Neuronal stem cell (in vitro differentiated cells): Measurements from ENCODE around the gene KCNAB2.
A peak's percentile ranks its signal among the peaks of the same experiment; 100 is the strongest.

Source experiments
- DNase-seq: peaks from one replicate; pipeline ENCODE4 v3.0.0-alpha.2; 2013; ENCODE audit warnings: low spot score
- H2AFZ ChIP-seq: one replicate; pipeline ENCODE4 v1.6.1; 2013; ENCODE audit warnings: mild to moderate bottlenecking, low read length, inconsistent platforms
- H2AK5ac ChIP-seq: 2 replicates; pipeline ENCODE4 v1.6.1; 2013; ENCODE audit warnings: low read depth, mild to moderate bottlenecking, inconsistent platforms, low read length, moderate library complexity, mixed read lengths
- H2BK120ac ChIP-seq: 2 replicates; pipeline ENCODE4 v1.6.1; 2013; ENCODE audit warnings: low read depth, mild to moderate bottlenecking, inconsistent platforms, low read length, moderate library complexity, mixed read lengths
- H2BK12ac ChIP-seq: one replicate; pipeline ENCODE4 v1.6.1; 2013; ENCODE audit warnings: low read length, inconsistent platforms
- H2BK15ac ChIP-seq: 2 replicates; pipeline ENCODE4 v1.6.1; 2013; ENCODE audit warnings: mild to moderate bottlenecking, low read length, inconsistent platforms, mixed read lengths
- H2BK5ac ChIP-seq: one replicate; pipeline ENCODE4 v1.6.1; 2013; ENCODE audit warnings: inconsistent platforms, mild to moderate bottlenecking, low read length, moderate library complexity
- H3K14ac ChIP-seq: one replicate; pipeline ENCODE4 v1.6.1; 2013; ENCODE audit warnings: low read length, inconsistent platforms
- H3K18ac ChIP-seq: 2 replicates; pipeline ENCODE4 v1.6.1; 2013; ENCODE audit warnings: low read length, inconsistent platforms
- H3K23ac ChIP-seq: 2 replicates; pipeline ENCODE4 v1.6.1; 2013; ENCODE audit warnings: low read depth, mild to moderate bottlenecking, mixed read lengths, low read length, inconsistent platforms; ENCODE audit not compliant: poor library complexity
- H3K27ac ChIP-seq: replicated peaks from 3 replicates; pipeline ENCODE4 v1.5.1; 2013; ENCODE audit warnings: low read length, inconsistent platforms
- H3K27me3 ChIP-seq, 3 experiments: 2 replicates each; pipeline ENCODE4 v1.6.1; 2013; ENCODE audit warnings: low read length in 3 of 3, mild to moderate bottlenecking in 2 of 3, inconsistent platforms in 1 of 3, low read depth in 1 of 3, mixed read lengths in 1 of 3, moderate library complexity in 1 of 3; ENCODE audit not compliant: control insufficient read depth in 3 of 3, insufficient read depth in 3 of 3
- H3K36me3 ChIP-seq, 2 donors: replicated peaks in 1 of 2; 2 replicates each; pipeline ENCODE4 v1.6.1; 2013; ENCODE audit warnings: low read length in 2 of 2; ENCODE audit not compliant: control insufficient read depth in 2 of 2, insufficient read depth in 2 of 2
- H3K4ac ChIP-seq: 2 replicates; pipeline ENCODE4 v1.6.1; 2013; ENCODE audit warnings: inconsistent platforms, mild to moderate bottlenecking, low read length, moderate library complexity
- H3K4me1 ChIP-seq, 2 donors: 1 replicate in 1 of 2; 2 replicates in 1 of 2; pipeline ENCODE4 v1.6.1; 2013; ENCODE audit warnings: low read length in 2 of 2, low read depth in 1 of 2; ENCODE audit not compliant: control insufficient read depth in 2 of 2, insufficient read depth in 1 of 2
- H3K4me2 ChIP-seq: one replicate; pipeline ENCODE4 v1.6.1; 2013; ENCODE audit warnings: mild to moderate bottlenecking, low read length, inconsistent platforms; ENCODE audit not compliant: insufficient read depth, poor library complexity, severe bottlenecking
- H3K4me3 ChIP-seq, 2 donors: 2 replicates each; pipeline ENCODE4 v1.5.1; 2013; ENCODE audit warnings: low read length in 2 of 2, mild to moderate bottlenecking in 2 of 2, inconsistent platforms in 1 of 2, moderate library complexity in 1 of 2
- H3K79me1 ChIP-seq: one replicate; pipeline ENCODE4 v1.6.1; 2013; ENCODE audit warnings: low read depth, mild to moderate bottlenecking, inconsistent platforms, low read length, moderate library complexity
- H3K9ac ChIP-seq: one replicate; pipeline ENCODE4 v1.6.1; 2013; ENCODE audit warnings: mild to moderate bottlenecking, low read depth, low read length, inconsistent platforms; ENCODE audit not compliant: poor library complexity
- H3K9me3 ChIP-seq, 2 donors: replicated peaks in 1 of 2; 2 replicates each; pipeline versions ENCODE3 to v1.6.1; 2013; ENCODE audit warnings: low read length in 2 of 2, mild to moderate bottlenecking in 2 of 2, inconsistent platforms in 1 of 2, low read depth in 1 of 2, mixed read lengths in 1 of 2, moderate library complexity in 1 of 2; ENCODE audit not compliant: control insufficient read depth in 2 of 2, insufficient read depth in 1 of 2
- H4K8ac ChIP-seq: one replicate; pipeline ENCODE4 v1.6.1; 2013; ENCODE audit warnings: low read depth, mild to moderate bottlenecking, inconsistent platforms, low read length, moderate library complexity
- H4K91ac ChIP-seq: one replicate; pipeline ENCODE4 v1.6.1; 2013; ENCODE audit warnings: low read length, low read depth, mild to moderate bottlenecking, inconsistent platforms; ENCODE audit not compliant: poor library complexity
- WGBS, 2 donors: extraction: QIAGEN DNeasy Blood & Tissue Kit; methylation state at CpG; one replicate each; pipeline ENCODE4 v1.1.7; 2013; ENCODE audit warnings: missing lambda C conversion rate in 2 of 2, mixed read lengths in 1 of 2; ENCODE audit not compliant: insufficient read length in 2 of 2, insufficient replicate concordance in 1 of 2; ENCODE audit errors: extremely low coverage in 2 of 2; 5-methylcytosine and 5-hydroxymethylcytosine counted together

Gene KCNAB2

DNA sequence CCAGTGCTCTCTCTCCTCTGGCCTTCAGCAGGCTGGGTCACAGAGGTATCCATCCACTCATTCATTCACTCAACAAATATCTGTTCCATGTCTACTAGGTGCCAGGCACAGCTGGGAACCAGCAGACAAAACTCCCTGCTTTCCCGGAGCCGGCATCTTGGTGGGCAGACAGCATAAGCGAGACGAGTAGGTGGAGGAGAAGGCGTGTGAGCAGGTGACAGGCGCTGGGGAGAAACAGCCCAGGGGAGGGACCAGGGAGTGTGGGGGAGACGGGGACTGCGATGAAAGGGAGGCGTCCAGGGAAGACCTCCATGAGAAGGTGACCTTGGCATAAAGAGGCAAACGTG is 11.0 kb upstream of the KCNAB2 start:
- H3K9me3 ChIP-seq, result peaks cover 0 to 3% of the 10 kb centered on the region in 2 donors
- no peak overlapping the region for H2BK120ac ChIP-seq
- no peak overlapping the region for H3K14ac ChIP-seq
- H4K8ac ChIP-seq, result no peak overlapping the region
- peaks cover 3 to 11% of the 10 kb centered on the region in 2 donors for H3K4me1 ChIP-seq
- peak overlapping the region; percentile 65 for H3K4me2 ChIP-seq
- no peak overlapping the region for H2BK5ac ChIP-seq
- peaks cover 1% of the 10 kb centered on the region for H3K79me1 ChIP-seq
- H2BK12ac ChIP-seq, result no peak overlapping the region
- H4K91ac ChIP-seq, result no peak overlapping the region
- no peak overlapping the region for H3K9ac ChIP-seq
- peak overlapping the region; percentile 88 for H2BK15ac ChIP-seq
- H3K23ac ChIP-seq, result no peak overlapping the region
- H3K27ac ChIP-seq, result no peak overlapping the region
- H2AFZ ChIP-seq, result peak overlapping the region; percentile 93
- no peak for DNase-seq
- H3K18ac ChIP-seq, result peak overlapping the region; percentile 7
- no peaks in the 10 kb centered on the region for H3K36me3 ChIP-seq
- H2AK5ac ChIP-seq, result peak overlapping the region; percentile 80
- peaks cover 0 to 18% (median 8%) of the 10 kb centered on the region in 3 experiments for H3K27me3 ChIP-seq
- H3K4me3 ChIP-seq, result no peak overlapping the region
- no CpG with 5 or more reads among the region's 10 CpGs for WGBS, 2 donors
- H3K4ac ChIP-seq, result no peak overlapping the region

DNA sequence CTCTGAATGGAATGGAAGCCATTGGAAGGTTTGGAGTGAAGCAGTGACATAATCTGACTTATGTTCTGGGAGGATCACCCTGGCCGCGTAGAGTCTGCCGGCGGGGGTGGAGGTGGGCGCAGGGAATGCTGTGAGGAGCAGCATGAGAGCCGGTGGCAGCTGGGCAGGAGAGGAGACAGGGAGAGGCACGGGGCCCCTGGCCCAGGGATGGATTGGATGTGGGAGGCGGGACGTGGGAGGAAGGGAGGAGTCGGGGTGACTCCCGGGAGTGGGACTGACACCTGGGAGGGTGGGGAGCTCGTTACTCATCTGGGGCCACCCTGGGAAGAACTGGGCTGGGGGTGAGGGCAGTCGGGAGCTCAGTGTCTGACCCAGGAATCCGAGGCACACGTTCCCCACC is 10.4 kb upstream of the KCNAB2 start:
- Histone ChIP-seq H4K91ac (no peak overlapping the region), H2AFZ (no peak overlapping the region), H3K14ac (peak overlapping the region; percentile 72), H3K18ac (peak overlapping the region; percentile 32), H3K36me3 (no peaks in the 10 kb centered on the region), H4K8ac (no peak overlapping the region), H3K9ac (no peak overlapping the region), H2BK5ac (no peak overlapping the region), H3K4me2 (no peak overlapping the region), H3K23ac (no peak overlapping the region), H3K4me3 (no peak overlapping the region), H3K27ac (no peak overlapping the region), H2AK5ac (peak overlapping the region; percentile 80), H3K27me3 (peaks cover 0 to 18% (median 8%) of the 10 kb centered on the region in 3 experiments), H2BK15ac (peak overlapping the region; percentile 88), H3K4me1 (peaks cover 3 to 11% of the 10 kb centered on the region in 2 donors), H2BK12ac (no peak overlapping the region), H3K4ac (no peak overlapping the region), H2BK120ac (no peak overlapping the region), H3K79me1 (peaks cover 1% of the 10 kb centered on the region), H3K9me3 (peaks cover 0 to 3% of the 10 kb centered on the region in 2 donors)
- DNase-seq, result no peak
- WGBS, 2 donors, result no CpG with 5 or more reads among the region's 15 CpGs

DNA sequence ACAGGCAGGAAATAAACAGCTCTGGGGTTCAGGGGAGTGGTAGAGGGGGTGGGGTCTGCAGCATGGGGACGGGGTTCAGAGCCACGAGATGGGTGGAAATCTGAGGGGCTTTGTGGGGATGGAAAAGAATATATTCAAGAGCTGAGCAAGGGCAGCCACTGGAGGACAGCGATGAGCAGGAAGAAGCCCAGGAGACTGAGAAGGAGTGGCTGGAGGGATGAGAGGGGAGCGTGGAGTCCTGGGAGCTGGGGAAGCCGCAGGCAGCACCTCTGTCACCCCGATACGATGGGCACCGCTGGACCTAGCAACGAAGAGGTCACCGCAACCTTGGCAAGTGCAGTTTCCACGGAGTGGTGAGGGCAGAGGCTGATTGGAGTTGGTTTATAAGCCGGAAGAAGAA is 10.0 kb upstream of the KCNAB2 start:
- H3K14ac ChIP-seq, result no peak overlapping the region
- no peak overlapping the region for H4K8ac ChIP-seq
- no peak overlapping the region for H2AFZ ChIP-seq
- H3K4me3 ChIP-seq, result no peak overlapping the region
- peaks cover 3 to 11% of the 10 kb centered on the region in 2 donors for H3K4me1 ChIP-seq
- H3K4ac ChIP-seq, result no peak overlapping the region
- WGBS, 2 donors, result no CpG with 5 or more reads among the region's 12 CpGs
- H3K4me2 ChIP-seq, result no peak overlapping the region
- no peak overlapping the region for H2BK5ac ChIP-seq
- peaks cover 1% of the 10 kb centered on the region for H3K79me1 ChIP-seq
- H4K91ac ChIP-seq, result no peak overlapping the region
- H3K18ac ChIP-seq, result no peak overlapping the region
- peak overlapping the region; percentile 30 for H3K9ac ChIP-seq
- no peak overlapping the region for H2BK12ac ChIP-seq
- H3K36me3 ChIP-seq, result no peaks in the 10 kb centered on the region
- no peak for DNase-seq
- H2BK120ac ChIP-seq, result no peak overlapping the region
- peaks cover 0 to 3% of the 10 kb centered on the region in 2 donors for H3K9me3 ChIP-seq
- peak overlapping the region; percentile 48 for H3K23ac ChIP-seq
- H2AK5ac ChIP-seq, result peak overlapping the region; percentile 80
- no peak overlapping the region for H2BK15ac ChIP-seq
- H3K27me3 ChIP-seq, result peaks cover 0 to 18% (median 8%) of the 10 kb centered on the region in 3 experiments
- no peak overlapping the region for H3K27ac ChIP-seq

DNA sequence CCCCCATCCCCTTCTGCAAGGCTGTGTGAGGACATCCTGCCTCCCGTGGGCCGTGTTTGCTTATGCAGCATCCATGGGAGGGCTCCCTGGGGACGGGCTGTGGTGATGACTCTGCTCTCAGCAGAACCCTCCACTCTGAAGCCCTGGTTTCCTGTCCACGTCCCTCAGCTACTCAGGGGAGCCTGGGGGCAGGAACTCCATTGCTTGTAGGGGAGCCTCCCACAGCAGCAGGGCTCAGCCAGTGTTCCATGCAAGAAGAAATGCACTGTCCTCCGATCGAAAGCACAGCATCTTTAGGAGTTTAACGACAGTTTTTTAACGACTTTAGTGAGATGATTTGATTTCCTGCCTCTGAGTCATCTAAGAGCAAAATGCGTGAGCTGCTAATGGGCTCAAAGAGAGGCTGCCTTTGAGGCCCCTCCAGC is 8.3 kb upstream of the KCNAB2 start:
- H3K18ac ChIP-seq, result no peak overlapping the region
- H2BK15ac ChIP-seq, result no peak overlapping the region
- DNase-seq, result no peak
- peaks cover 0 to 18% (median 8%) of the 10 kb centered on the region in 3 experiments for H3K27me3 ChIP-seq
- H3K4me1 ChIP-seq, result peaks cover 3 to 11% of the 10 kb centered on the region in 2 donors
- no peak overlapping the region for H3K9ac ChIP-seq
- H2AFZ ChIP-seq, result no peak overlapping the region
- peaks cover 1% of the 10 kb centered on the region for H3K79me1 ChIP-seq
- H3K4me2 ChIP-seq, result no peak overlapping the region
- H3K4ac ChIP-seq, result no peak overlapping the region
- no peak overlapping the region for H2BK12ac ChIP-seq
- no peak overlapping the region for H2BK5ac ChIP-seq
- no peak overlapping the region for H2AK5ac ChIP-seq
- H3K4me3 ChIP-seq, result no peak overlapping the region
- H3K14ac ChIP-seq, result no peak overlapping the region
- no peaks in the 10 kb centered on the region for H3K36me3 ChIP-seq
- no peak overlapping the region for H2BK120ac ChIP-seq
- H4K8ac ChIP-seq, result no peak overlapping the region
- H4K91ac ChIP-seq, result no peak overlapping the region
- no CpG with 5 or more reads among the region's 9 CpGs for WGBS, 2 donors
- peaks cover 0 to 3% of the 10 kb centered on the region in 2 donors for H3K9me3 ChIP-seq
- H3K27ac ChIP-seq, result no peak overlapping the region
- no peak overlapping the region for H3K23ac ChIP-seq
